Kidney (tissue), 14 donors: ENCODE measurements around the gene MSANTD1. TPM values are rescaled to one million over a fixed set of nuclear protein-coding genes. Genes with fewer than 3 reads are reported as not detected.

Experiments used
- DNase-seq, 5 donors: peaks; one replicate each; pipeline ENCODE4 v3.0.0-alpha.2; 2013 to 2020
- FAIRE-seq: peaks from 2 replicates; lab custom pipeline; 2012; peaks lifted over from hg19 to GRCh38; lab: Jason Lieb, UNC
- H3K27ac ChIP-seq, 2 donors: one replicate each; pipeline ENCODE4 v1.7.0; 2013; ENCODE audit warnings: low read depth in 2 of 2, low read length in 2 of 2, inconsistent platforms in 1 of 2
- H3K27me3 ChIP-seq: one replicate; pipeline ENCODE4 v1.7.1; 2013; ENCODE audit warnings: low read length, inconsistent platforms; ENCODE audit not compliant: control insufficient read depth, insufficient read depth
- H3K36me3 ChIP-seq, 3 donors: one replicate each; pipeline versions ENCODE4 v1.7.0 to v1.7.1; 2013; ENCODE audit warnings: low read length in 3 of 3, control low read depth in 1 of 3, inconsistent platforms in 1 of 3; ENCODE audit not compliant: insufficient read depth in 3 of 3, control insufficient read depth in 2 of 3
- H3K4me1 ChIP-seq, 3 donors: one replicate each; pipeline versions ENCODE4 v1.7.0 to v1.7.1; 2013; ENCODE audit warnings: low read length in 3 of 3, inconsistent platforms in 1 of 3, low read depth in 1 of 3; ENCODE audit not compliant: control insufficient read depth in 2 of 3, insufficient read depth in 2 of 3
- H3K4me3 ChIP-seq, 3 donors: one replicate each; pipeline versions ENCODE4 v1.7.0 to v1.8.1; 2013; ENCODE audit warnings: low read length in 3 of 3, control low read depth in 1 of 3, inconsistent platforms in 1 of 3
- H3K9ac ChIP-seq, 3 donors: one replicate each; pipeline versions ENCODE4 v1.7.0 to v1.7.1; 2013; ENCODE audit warnings: low read length in 3 of 3, control low read depth in 1 of 3, inconsistent platforms in 1 of 3
- H3K9me3 ChIP-seq, 3 donors: one replicate each; pipeline versions ENCODE4 v1.7.0 to v1.7.1; 2013; ENCODE audit warnings: low read length in 3 of 3, control low read depth in 1 of 3, inconsistent platforms in 1 of 3; ENCODE audit not compliant: control insufficient read depth in 2 of 3, insufficient read depth in 1 of 3
- CTCF ChIP-seq: IDR thresholded peaks from 3 replicates; pipeline ENCODE4 v1.5.1; 2012; ENCODE audit warnings: mild to moderate bottlenecking, moderate library complexity, borderline replicate concordance; ENCODE audit not compliant: insufficient read depth; ENCODE audit errors: extremely low read depth
- intact Hi-C: fragments of 100-400 bp; cut with DNase I; formaldehyde crosslinking; loops from one replicate; pipeline ENCODE4 v1.11.1; 2022
- polyA plus RNA-seq: library from polyadenylated mRNA; stranded (reverse); fragments of 350-450 nt; fragmentation: Illumina TruSeq; extraction: RNeasy Lipid Tissue Mini Kit (QIAGEN cat#74804); gene quantifications from one replicate; pipeline ENCODE4 v1.2.3, GENCODE V29; 2014; ENCODE audit warnings: low read depth, low replicate concordance; ENCODE audit not compliant: insufficient read depth
- total RNA-seq: library from RNA; stranded (reverse); fragmentation: NEBNext Ultra II Directional; extraction: Animal tissue kit (Norgen Biotek cat#: 25700); gene quantifications from one replicate; pipeline ENCODE4 v1.2.1, GENCODE V29; 2021
- donor health status: control.
- donor health status: control.
- donor health status: control.
- donor health status: control.
- donor health status: control.
- donor health status: DM: yes; HTN: yes; CAD: no.
- donor health status: Normal renal cell carcinoma (clear cell type).

MSANTD1 gene
- total and polyA plus RNA-seq, 2 donors from 2014 or later = 0.91 TPM; not detected in 1

GRCh38 chr4:3251691-3252479 lies 2.9 kb downstream of the MSANTD1 start:
- H3K9ac ChIP-seq = no peak overlapping the region
- H3K36me3 ChIP-seq = no peaks in the 10 kb centered on the region
- intact Hi-C loops = no loop called here
- H3K27me3 ChIP-seq = no peaks in the 10 kb centered on the region
- DNase-seq (peak in 2 of 5 donors; percentile 45 to 68), FAIRE-seq (no peak)
- TF ChIP-seq CTCF = no peak
- H3K9me3 ChIP-seq = no peaks in the 10 kb centered on the region
- no peak overlapping the region for H3K27ac ChIP-seq
- no peak overlapping the region for H3K4me3 ChIP-seq
- peaks cover 0 to 6% (median 2%) of the 10 kb centered on the region in 3 donors for H3K4me1 ChIP-seq

- no peak for DNase-seq
- no peaks in the 10 kb centered on the region for H3K27me3 ChIP-seq
- H3K27ac ChIP-seq = no peak overlapping the region
- no peak overlapping the region for H3K4me3 ChIP-seq
- intact Hi-C loops = no loop called here
- TF ChIP-seq CTCF = no peak
- peaks cover 0 to 6% (median 2%) of the 10 kb centered on the region in 3 donors for H3K4me1 ChIP-seq
- no peak for FAIRE-seq
- H3K9me3 ChIP-seq = no peaks in the 10 kb centered on the region
- H3K36me3 ChIP-seq = no peaks in the 10 kb centered on the region
- no peak overlapping the region for H3K9ac ChIP-seq
Observed at GRCh38 chr4:3252480-3252828, 3.5 kb downstream of the MSANTD1 start.

GRCh38 chr4:3252831-3253641 lies 4.1 kb downstream of the MSANTD1 start:
- no peak for TF ChIP-seq CTCF
- intact Hi-C loops = no loop called here
- Histone ChIP-seq H3K27me3 (no peaks in the 10 kb centered on the region), H3K27ac (no peak overlapping the region), H3K9ac (no peak overlapping the region), H3K9me3 (no peaks in the 10 kb centered on the region), H3K36me3 (no peaks in the 10 kb centered on the region), H3K4me1 (peaks cover 0 to 6% (median 2%) of the 10 kb centered on the region in 3 donors), H3K4me3 (no peak overlapping the region)
- FAIRE-seq (no peak), DNase-seq (peak in 2 of 5 donors; percentile 40 to 57)
